K562 (cell line): ENCODE measurements around the gene SLC34A1. TPM values are rescaled to one million over a fixed set of nuclear protein-coding genes. Genes with fewer than 3 reads are reported as not detected.

Experiments used
- ARNT ChIP-seq, 2 experiments: fragments of 450-650 bp; IDR thresholded peaks; 2 replicates each; pipeline ENCODE4 v1.6.1; 2016; ENCODE audit warnings: mild to moderate bottlenecking in 1 of 2
- CBX2 ChIP-seq: fragments of 200-600 bp; sonication (generic); IDR thresholded peaks from one replicate; pipeline ENCODE4 v1.6.1; 2012; ENCODE audit warnings: mild to moderate bottlenecking, low read length, inconsistent platforms; ENCODE audit not compliant: insufficient read depth, poor library complexity, severe bottlenecking
- CBX5 ChIP-seq: IDR thresholded peaks from 2 replicates; pipeline ENCODE4 v1.6.1; 2014; ENCODE audit warnings: low read depth, borderline replicate concordance
- DNMT1 ChIP-seq: fragments of 450-650 bp; IDR thresholded peaks from 2 replicates; pipeline ENCODE4 v1.6.1; 2016; ENCODE audit warnings: antibody characterized with exemption, mild to moderate bottlenecking
- E2F5 ChIP-seq: sonication (generic); formaldehyde crosslinking; IDR thresholded peaks from 2 replicates; pipeline ENCODE4 v1.8.0; 2022; ENCODE audit warnings: mild to moderate bottlenecking, missing genetic modification reagents
- E2F6 ChIP-seq, 2 experiments: IDR thresholded peaks; 2 replicates each; pipeline ENCODE4 v1.6.1; 2011; ENCODE audit warnings: borderline replicate concordance in 1 of 2, control low read depth in 1 of 2, low read depth in 1 of 2, low read length in 1 of 2, mild to moderate bottlenecking in 1 of 2, mixed read lengths in 1 of 2, moderate library complexity in 1 of 2; ENCODE audit not compliant: insufficient read depth in 1 of 2, insufficient read length in 1 of 2, poor library complexity in 1 of 2, severe bottlenecking in 1 of 2; ENCODE audit errors: extremely low read depth in 1 of 2
- HMG20A ChIP-seq: fragments of 450-650 bp; formaldehyde crosslinking; conservative IDR thresholded peaks from 2 replicates; pipeline ENCODE4 v1.4.0; 2020; ENCODE audit warnings: mild to moderate bottlenecking, mixed read lengths
- MAX ChIP-seq: sonication (generic); formaldehyde crosslinking; IDR thresholded peaks from 2 replicates; pipeline ENCODE4 v1.9.0; 2022; ENCODE audit warnings: mild to moderate bottlenecking, missing genetic modification reagents
- MCM2 ChIP-seq: fragments of 450-650 bp; IDR thresholded peaks from 2 replicates; pipeline ENCODE4 v1.6.1; 2017; ENCODE audit warnings: low read depth, mild to moderate bottlenecking
- NFXL1 ChIP-seq: fragments of 450-650 bp; formaldehyde crosslinking; IDR thresholded peaks from 2 replicates; pipeline ENCODE4 v1.4.0; 2021; ENCODE audit warnings: mild to moderate bottlenecking
- NR2F6 ChIP-seq: fragments of 450-650 bp; formaldehyde crosslinking; IDR thresholded peaks from 2 replicates; pipeline ENCODE4 v1.4.0; 2020; ENCODE audit warnings: mild to moderate bottlenecking
- RBM15 ChIP-seq: fragments of 200-400 bp; formaldehyde crosslinking; IDR thresholded peaks from 2 replicates; pipeline ENCODE4 v1.6.1; 2018; ENCODE audit warnings: mild to moderate bottlenecking, low read length, moderate library complexity; ENCODE audit not compliant: insufficient read depth
- SRSF9 ChIP-seq: fragments of 200-400 bp; formaldehyde crosslinking; IDR thresholded peaks from 2 replicates; pipeline ENCODE4 v1.6.1; 2017; ENCODE audit warnings: low read depth, low read length, borderline replicate concordance
- TFAM ChIP-seq: fragments of 250-450 bp; sonication (Bioruptor Pico); conservative IDR thresholded peaks from 2 replicates; pipeline ENCODE4 v1.5.0; 2021; ENCODE audit warnings: mild to moderate bottlenecking, moderate library complexity
- ZBTB2 ChIP-seq: fragments of 450-650 bp; IDR thresholded peaks from 2 replicates; pipeline ENCODE4 v1.6.1; 2016; ENCODE audit warnings: antibody characterized with exemption
- ZBTB33 ChIP-seq: sonication (generic); formaldehyde crosslinking; IDR thresholded peaks from 2 replicates; pipeline ENCODE4 v1.8.1; 2023; ENCODE audit warnings: mild to moderate bottlenecking, missing genetic modification reagents
- ZBTB5 ChIP-seq: fragments of 450-650 bp; IDR thresholded peaks from 2 replicates; pipeline ENCODE4 v1.6.1; 2017; ENCODE audit warnings: antibody characterized with exemption
- ZFP30 ChIP-seq: fragments of 250-450 bp; sonication (Bioruptor Pico); IDR thresholded peaks from 2 replicates; pipeline ENCODE4 v1.8.0; 2022; ENCODE audit warnings: moderate library complexity, mild to moderate bottlenecking, inconsistent platforms, borderline replicate concordance
- ZFX ChIP-seq: sonication (generic); formaldehyde crosslinking; IDR thresholded peaks from 2 replicates; pipeline ENCODE4 v1.8.0; 2022; ENCODE audit warnings: mild to moderate bottlenecking, missing genetic modification reagents, moderate library complexity
- polyA plus RNA-seq, 8 experiments: library from polyadenylated mRNA; depleted of rRNA in 4 of 8; stranded (reverse) in 5 of 8; unstranded in 3 of 8; fragments of >200 nt; fragmentation: Nextera tagmentation in 2 of 8; fragmentation: Illumina TruSeq in 1 of 8; extraction: Ambion mirVana in 2 of 8; extraction: Trizol in 1 of 8; gene quantifications; 2 replicates each; pipeline versions ENCODE4 v1.2.1 to v1.2.3, GENCODE V29; 2011 to 2014; ENCODE audit warnings: inconsistent platforms in 1 of 8, missing spikeins in 1 of 8
- total RNA-seq, 7 experiments: library from RNA; depleted of rRNA in 6 of 7; stranded (reverse); fragments of >200 nt in 6 of 7; fragmentation: Illumina TruSeq in 2 of 7; extraction: Trizol in 2 of 7; gene quantifications; 2 replicates each; pipeline versions ENCODE4 v1.2.1 to v1.2.3, GENCODE V29; 2011 to 2021; ENCODE audit warnings: low replicate concordance in 1 of 7

The SLC34A1 gene
- total and polyA plus RNA-seq, 9 of the 15 experiments (the other 6 are each of a cell fraction or from before 2014, with no cell fraction given) = not detected

GRCh38 chr5:177367981-177368868, 16.0 kb upstream of the SLC34A1 start (continued):
- TF ChIP-seq ZBTB5 = no peak
- TF ChIP-seq E2F6 (IDR thresholded peaks at IDR 0.05; ENCODE audit: borderline replicate concordance in 1 of 2, extremely low read depth in 1 of 2, insufficient read depth in 1 of 2, insufficient read length in 1 of 2, low read depth in 1 of 2, low read length in 1 of 2, poor library complexity in 1 of 2, severe bottlenecking in 1 of 2) = no peak
- no peak for TF ChIP-seq ZBTB33 (CRISPR knock-in tag)
- TF ChIP-seq HMG20A (CRISPR knock-in tag) = no peak
- no peak for TF ChIP-seq CBX2
- TF ChIP-seq ZFX (CRISPR knock-in tag) = no peak
- no peak for TF ChIP-seq ZFP30
- no peak for TF ChIP-seq NFXL1 (CRISPR knock-in tag)
- no peak for TF ChIP-seq ARNT (IDR thresholded peaks at IDR 0.05)
- TF ChIP-seq E2F5 (CRISPR knock-in tag) = no peak
- no peak for TF ChIP-seq DNMT1
- no peak for TF ChIP-seq RBM15
- TF ChIP-seq NR2F6 = no peak
- TF ChIP-seq ZBTB2 = no peak
- TF ChIP-seq MCM2 = no peak
- no peak for TF ChIP-seq SRSF9
- TF ChIP-seq CBX5 = no peak
- TF ChIP-seq MAX (CRISPR knock-in tag) = peak; percentile 81
- no peak for TF ChIP-seq TFAM (CRISPR knock-in tag)
